ENCODE measurements around the gene STING1.

Gene STING1

DNA sequence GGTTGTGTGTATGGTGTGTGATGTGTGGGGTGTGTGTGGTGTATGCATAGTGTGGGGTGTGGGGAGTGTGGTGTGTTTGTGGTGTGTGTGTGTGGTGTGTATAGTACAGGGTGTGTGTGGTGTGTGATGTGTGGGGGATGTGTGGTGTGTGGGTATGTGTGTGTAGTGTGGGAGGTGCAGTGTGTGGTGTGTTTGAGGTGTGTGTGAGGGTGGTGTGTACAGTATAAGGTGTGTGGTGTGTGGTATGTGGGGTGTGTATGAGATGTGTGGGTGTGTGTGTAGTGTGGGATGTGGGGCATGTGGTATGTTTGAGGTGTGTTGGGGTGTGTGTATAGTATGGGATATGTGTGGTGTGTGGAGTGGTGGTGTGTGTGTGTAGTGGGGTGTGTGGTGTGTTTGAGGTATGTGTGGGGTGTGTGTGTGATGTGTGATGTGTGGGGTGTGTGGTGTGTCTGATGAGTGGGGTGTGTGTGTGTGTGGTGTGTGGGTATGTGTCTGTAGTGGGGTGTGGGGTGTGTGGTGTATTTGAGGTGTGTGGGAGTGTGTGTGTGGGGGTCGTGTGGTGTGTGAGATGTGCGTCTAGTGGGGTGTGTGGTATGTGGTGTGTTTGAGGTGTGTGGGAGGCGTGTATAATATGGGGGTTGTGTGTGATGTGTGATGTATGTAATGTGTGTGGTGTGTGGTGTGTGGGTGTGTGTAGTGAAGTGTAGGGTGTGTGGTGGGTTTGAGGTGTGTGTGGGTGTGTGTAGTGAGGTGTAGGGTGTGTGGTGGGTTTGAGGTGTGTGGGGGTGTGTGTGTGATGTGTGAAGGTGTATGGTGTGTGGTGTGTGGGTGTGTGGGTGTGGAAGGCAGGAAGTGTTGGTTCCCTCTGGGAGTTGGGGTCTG is 28.6 kb downstream of the STING1 start:
- Histone ChIP-seq H3K27me3 (ENCODE audit: low read length) (no peaks in the 10 kb centered on the region), H4K20me1 (ENCODE audit: low read depth, low read length) (no peaks in the 10 kb centered on the region), H3K36me3 (ENCODE audit: low read length) (no peaks in the 10 kb centered on the region), H3K9me2 (replicated peaks; ENCODE audit: insufficient read depth, low read length) (no peaks in the 10 kb centered on the region), H3K27ac (ENCODE audit: low read depth, low read length) (no peak overlapping the region), H3K4me2 (ENCODE audit: low read depth, low read length, poor library complexity, severe bottlenecking) (no peak overlapping the region), H2AFZ (ENCODE audit: low read depth, low read length, severe bottlenecking) (no peak overlapping the region), H3F3A (ENCODE audit: insufficient read depth) (no peaks in the 10 kb centered on the region), H3K9me3 (ENCODE audit: insufficient read depth, low read length) (no peaks in the 10 kb centered on the region), H3K9ac (ENCODE audit: low read length) (no peak overlapping the region), H3K79me2 (ENCODE audit: insufficient read depth, low read length) (no peaks in the 10 kb centered on the region), H3K4me3 (ENCODE audit: insufficient read depth, low read length, poor library complexity, severe bottlenecking) (no peak overlapping the region)
- no peak for TF ChIP-seq EZH2phosphoT487 (conservative IDR thresholded peaks at IDR 0.05; ENCODE audit: low read length)
- TF ChIP-seq, protein P1, sequence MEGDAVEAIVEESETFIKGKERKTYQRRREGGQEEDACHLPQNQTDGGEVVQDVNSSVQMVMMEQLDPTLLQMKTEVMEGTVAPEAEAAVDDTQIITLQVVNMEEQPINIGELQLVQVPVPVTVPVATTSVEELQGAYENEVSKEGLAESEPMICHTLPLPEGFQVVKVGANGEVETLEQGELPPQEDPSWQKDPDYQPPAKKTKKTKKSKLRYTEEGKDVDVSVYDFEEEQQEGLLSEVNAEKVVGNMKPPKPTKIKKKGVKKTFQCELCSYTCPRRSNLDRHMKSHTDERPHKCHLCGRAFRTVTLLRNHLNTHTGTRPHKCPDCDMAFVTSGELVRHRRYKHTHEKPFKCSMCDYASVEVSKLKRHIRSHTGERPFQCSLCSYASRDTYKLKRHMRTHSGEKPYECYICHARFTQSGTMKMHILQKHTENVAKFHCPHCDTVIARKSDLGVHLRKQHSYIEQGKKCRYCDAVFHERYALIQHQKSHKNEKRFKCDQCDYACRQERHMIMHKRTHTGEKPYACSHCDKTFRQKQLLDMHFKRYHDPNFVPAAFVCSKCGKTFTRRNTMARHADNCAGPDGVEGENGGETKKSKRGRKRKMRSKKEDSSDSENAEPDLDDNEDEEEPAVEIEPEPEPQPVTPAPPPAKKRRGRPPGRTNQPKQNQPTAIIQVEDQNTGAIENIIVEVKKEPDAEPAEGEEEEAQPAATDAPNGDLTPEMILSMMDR (IDR thresholded peaks at IDR 0.05; ENCODE audit: insufficient read depth, low read length, poor library complexity, severe bottlenecking) = no peak

DNA sequence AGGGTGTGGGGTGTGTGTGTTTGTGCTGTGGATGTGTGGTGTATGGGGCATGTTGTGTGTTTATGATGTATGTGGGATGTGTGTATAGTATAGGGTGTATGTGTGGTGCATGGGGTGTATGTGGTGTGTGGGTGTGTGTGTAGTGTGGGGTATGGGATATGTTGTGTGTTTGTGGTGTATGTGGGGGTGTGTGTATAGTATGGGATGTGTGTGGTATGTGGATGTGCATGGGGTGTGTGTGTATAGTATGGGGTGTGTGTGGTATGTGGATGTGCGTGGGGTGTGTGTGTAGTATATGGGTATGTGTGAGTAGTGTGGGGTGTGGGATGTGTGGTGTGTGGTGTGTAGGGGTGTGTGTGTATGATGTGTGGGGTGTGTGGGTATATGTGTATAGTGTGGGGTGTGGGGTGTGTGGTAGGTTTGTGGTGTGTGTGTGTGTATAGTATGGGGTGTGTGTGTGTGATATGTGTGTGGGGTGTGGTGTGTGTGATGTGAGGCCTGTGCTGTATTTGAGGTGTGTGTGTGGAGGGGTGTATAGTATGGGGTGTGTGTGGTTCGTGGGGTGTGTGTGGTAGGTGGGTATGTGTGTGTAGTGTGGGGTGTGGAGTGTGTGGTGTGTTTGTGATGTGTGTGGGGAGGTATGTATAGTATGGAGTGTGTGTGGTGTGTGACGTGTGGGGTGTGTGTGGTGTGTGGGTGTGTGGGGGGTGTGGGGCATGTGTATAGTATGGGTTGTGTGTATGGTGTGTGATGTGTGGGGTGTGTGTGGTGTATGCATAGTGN is 30.5 kb downstream of the STING1 start:
- Histone ChIP-seq H3K4me2 (ENCODE audit: low read depth, low read length, poor library complexity, severe bottlenecking) (no peak overlapping the region), H4K20me1 (ENCODE audit: low read depth, low read length) (no peaks in the 10 kb centered on the region), H3K9me2 (replicated peaks; ENCODE audit: insufficient read depth, low read length) (no peaks in the 10 kb centered on the region), H3K9me3 (ENCODE audit: insufficient read depth, low read length) (no peaks in the 10 kb centered on the region), H3K4me3 (ENCODE audit: insufficient read depth, low read length, poor library complexity, severe bottlenecking) (no peak overlapping the region), H3K36me3 (ENCODE audit: low read length) (no peaks in the 10 kb centered on the region), H3K27me3 (ENCODE audit: low read length) (no peaks in the 10 kb centered on the region), H3K9ac (ENCODE audit: low read length) (no peak overlapping the region), H3K27ac (ENCODE audit: low read depth, low read length) (no peak overlapping the region), H3F3A (ENCODE audit: insufficient read depth) (no peaks in the 10 kb centered on the region), H3K79me2 (ENCODE audit: insufficient read depth, low read length) (no peaks in the 10 kb centered on the region), H2AFZ (ENCODE audit: low read depth, low read length, severe bottlenecking) (no peak overlapping the region)
- TF ChIP-seq, protein P1 (IDR thresholded peaks at IDR 0.05; ENCODE audit: insufficient read depth, low read length, poor library complexity, severe bottlenecking) = no peak
- no peak for TF ChIP-seq EZH2phosphoT487 (conservative IDR thresholded peaks at IDR 0.05; ENCODE audit: low read length)

DNA sequence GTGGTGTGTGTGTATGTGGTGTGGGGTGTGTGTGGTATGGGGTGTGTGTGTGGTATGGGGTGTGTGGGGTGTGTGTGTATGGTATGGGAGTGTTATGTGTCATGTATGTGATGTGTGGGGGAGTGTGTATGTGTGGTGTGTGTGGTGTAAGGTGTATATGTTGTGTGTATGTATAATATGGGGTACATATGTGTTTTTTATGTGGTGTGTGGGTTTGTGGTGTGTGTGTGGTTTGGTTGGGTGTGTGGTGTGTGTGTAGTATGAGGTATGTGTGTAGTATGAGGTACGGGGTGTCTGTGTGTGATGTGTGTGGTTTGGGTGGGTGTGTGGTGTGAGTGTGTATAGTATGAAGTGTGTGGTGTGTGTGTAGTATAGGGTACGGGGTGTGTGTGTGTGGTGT is 31.4 kb downstream of the STING1 start:
- H3K9me3 ChIP-seq (ENCODE audit: insufficient read depth, low read length) = no peaks in the 10 kb centered on the region
- H3K79me2 ChIP-seq (ENCODE audit: insufficient read depth, low read length) = no peaks in the 10 kb centered on the region
- no peaks in the 10 kb centered on the region for H3F3A ChIP-seq (ENCODE audit: insufficient read depth)
- no peaks in the 10 kb centered on the region for H3K27me3 ChIP-seq (ENCODE audit: low read length)
- H3K27ac ChIP-seq (ENCODE audit: low read depth, low read length) = no peak overlapping the region
- no peak overlapping the region for H3K4me2 ChIP-seq (ENCODE audit: low read depth, low read length, poor library complexity, severe bottlenecking)
- no peak overlapping the region for H3K4me3 ChIP-seq (ENCODE audit: insufficient read depth, low read length, poor library complexity, severe bottlenecking)
- no peak overlapping the region for H3K9ac ChIP-seq (ENCODE audit: low read length)
- no peaks in the 10 kb centered on the region for H4K20me1 ChIP-seq (ENCODE audit: low read depth, low read length)
- H3K9me2 ChIP-seq (replicated peaks; ENCODE audit: insufficient read depth, low read length) = no peaks in the 10 kb centered on the region
- H2AFZ ChIP-seq (ENCODE audit: low read depth, low read length, severe bottlenecking) = no peak overlapping the region
- no peaks in the 10 kb centered on the region for H3K36me3 ChIP-seq (ENCODE audit: low read length)
- TF ChIP-seq EZH2phosphoT487 (conservative IDR thresholded peaks at IDR 0.05; ENCODE audit: low read length) = no peak
- TF ChIP-seq, protein P1 (IDR thresholded peaks at IDR 0.05; ENCODE audit: insufficient read depth, low read length, poor library complexity, severe bottlenecking) = no peak
